Smooth muscle cell (in vitro differentiated cells): ENCODE data around the gene LLGL2. TPM values are rescaled to one million over a fixed set of nuclear protein-coding genes. Genes with fewer than 3 reads are reported as not detected.

Experiments used
- DNase-seq: peaks from one replicate; lab custom pipeline; 2025; ENCODE audit not compliant: unreplicated experiment; lab: John Stamatoyannopoulos, UW
- H2AFZ ChIP-seq: fragments of 200-600 bp; sonication (generic); 2 replicates; pipeline ENCODE4 v1.6.0; 2016; ENCODE audit warnings: antibody characterized with exemption, low read depth, mild to moderate bottlenecking
- H3F3A ChIP-seq: fragments of 200-600 bp; sonication (generic); 2 replicates; pipeline ENCODE4 v1.6.0; 2017; ENCODE audit warnings: antibody characterized with exemption, low read depth
- H3K27ac ChIP-seq: fragments of 200-600 bp; sonication (generic); 2 replicates; pipeline ENCODE4 v1.5.1; 2016; ENCODE audit warnings: low read depth, mild to moderate bottlenecking
- H3K27me3 ChIP-seq: fragments of 200-600 bp; sonication (generic); 2 replicates; pipeline ENCODE4 v1.6.1; 2016; ENCODE audit warnings: low read depth, mild to moderate bottlenecking
- H3K36me3 ChIP-seq: fragments of 200-600 bp; sonication (generic); 2 replicates; pipeline ENCODE4 v1.5.1; 2016; ENCODE audit warnings: low read depth
- H3K4me1 ChIP-seq: fragments of 200-600 bp; sonication (generic); 2 replicates; pipeline ENCODE4 v1.5.1; 2016; ENCODE audit warnings: low read depth
- H3K4me2 ChIP-seq: fragments of 200-600 bp; sonication (generic); 2 replicates; pipeline ENCODE4 v1.6.0; 2016; ENCODE audit warnings: mild to moderate bottlenecking
- H3K4me3 ChIP-seq: fragments of 200-600 bp; sonication (generic); 2 replicates; pipeline ENCODE4 v1.5.1; 2016; ENCODE audit warnings: mild to moderate bottlenecking
- H3K79me2 ChIP-seq: fragments of 200-600 bp; sonication (generic); 2 replicates; pipeline ENCODE4 v1.6.0; 2016; ENCODE audit warnings: low read depth, mild to moderate bottlenecking
- H3K9ac ChIP-seq: fragments of 200-600 bp; sonication (generic); 2 replicates; pipeline ENCODE4 v1.6.0; 2016; ENCODE audit warnings: low read depth
- H3K9me3 ChIP-seq: fragments of 200-600 bp; sonication (generic); replicated peaks from 2 replicates; pipeline ENCODE4 v1.5.1; 2016; ENCODE audit warnings: low read depth
- H4K20me1 ChIP-seq: fragments of 200-600 bp; sonication (generic); 2 replicates; pipeline ENCODE4 v1.6.0; 2016; ENCODE audit warnings: low read depth
- CTCF ChIP-seq: fragments of 200-600 bp; sonication (generic); IDR thresholded peaks from 2 replicates; pipeline ENCODE4 v1.5.1; 2017; ENCODE audit warnings: borderline replicate concordance, mild to moderate bottlenecking, antibody characterized with exemption; ENCODE audit not compliant: insufficient read depth, poor library complexity, severe bottlenecking
- WGBS: methylation state at CpG from one replicate; pipeline ENCODE4 v1.1.7; 2016; ENCODE audit warnings: low lambda C conversion rate; 5-methylcytosine and 5-hydroxymethylcytosine counted together
- polyA plus RNA-seq: library from polyadenylated mRNA; unstranded; fragments of >200 nt; fragmentation: Nextera tagmentation; extraction: Ambion mirVana; gene quantifications from 2 replicates; pipeline ENCODE4 v1.2.1, GENCODE V29; 2016
- total RNA-seq: library from RNA; depleted of rRNA; stranded (reverse); fragments of >200 nt; gene quantifications from 2 replicates; pipeline ENCODE4 v1.2.3, GENCODE V29; 2014

LLGL2 gene
- 7.6 and 9.9 TPM in 2 replicates for total RNA-seq
- polyA plus RNA-seq: 12.7 and 33.5 TPM in 2 replicates

- Histone ChIP-seq H4K20me1 (no peaks in the 10 kb centered on the region), H3K4me1 (peaks cover 5% of the 10 kb centered on the region), H3K79me2 (no peaks in the 10 kb centered on the region), H3K36me3 (no peaks in the 10 kb centered on the region), H3F3A (peaks cover 15% of the 10 kb centered on the region), H3K27ac (no peak within 1 kb of the TSS), H3K4me3 (peak within 1 kb of the TSS; percentile 85), H3K4me2 (peak within 1 kb of the TSS; percentile 98), H2AFZ (peak within 1 kb of the TSS; percentile 92), H3K9ac (no peak within 1 kb of the TSS), H3K27me3 (peaks cover 7% of the 10 kb centered on the region), H3K9me3 (no peaks in the 10 kb centered on the region)
- WGBS: 2% methylated on average over 39 of the region's 108 CpGs
- peak; percentile 21 for TF ChIP-seq CTCF
- DNase-seq: peak; percentile 66
Observed at GRCh38 chr17:75524970-75525805, at the start of gene LLGL2. TSS of gene LLGL2 (plus strand) at chr17:75525697. CDS start at chr17:75543427, 17,730 bp downstream.

GRCh38 chr17:75475851-75476250 is 49.6 kb upstream of the LLGL2 start:
- Histone ChIP-seq H3K9ac (no peak overlapping the region), H3K9me3 (no peaks in the 10 kb centered on the region), H3K4me3 (no peak overlapping the region), H4K20me1 (peaks cover 93% of the 10 kb centered on the region), H3K4me2 (no peak overlapping the region), H3F3A (no peaks in the 10 kb centered on the region), H3K27ac (no peak overlapping the region), H3K27me3 (no peaks in the 10 kb centered on the region), H3K79me2 (no peaks in the 10 kb centered on the region), H3K36me3 (no peaks in the 10 kb centered on the region), H3K4me1 (peaks cover 19% of the 10 kb centered on the region), H2AFZ (no peak overlapping the region)
- no peak for DNase-seq
- WGBS: 61% methylated on average over 3 of the region's 3 CpGs
- TF ChIP-seq CTCF: no peak

- no peak for DNase-seq
- Histone ChIP-seq H3K27ac (no peak overlapping the region), H3K9me3 (no peaks in the 10 kb centered on the region), H3K36me3 (no peaks in the 10 kb centered on the region), H2AFZ (no peak overlapping the region), H3F3A (no peaks in the 10 kb centered on the region), H4K20me1 (peaks cover 93% of the 10 kb centered on the region), H3K4me3 (no peak overlapping the region), H3K9ac (no peak overlapping the region), H3K27me3 (no peaks in the 10 kb centered on the region), H3K4me1 (peaks cover 23% of the 10 kb centered on the region), H3K4me2 (no peak overlapping the region), H3K79me2 (no peaks in the 10 kb centered on the region)
- 65% methylated on average over 7 of the region's 8 CpGs for WGBS
- TF ChIP-seq CTCF: no peak
Observed at GRCh38 chr17:75476271-75476671, 49.2 kb upstream of the LLGL2 start.
